MCF 10A (cell line): ENCODE results near the gene SLF2. TPM values are rescaled to one million over a fixed set of nuclear protein-coding genes. Genes with fewer than 3 reads are reported as not detected.

ENCODE experiments used
- BruUV-seq: library from RNA; stranded (reverse); fragments of 400-500 nt; replicated peaks from 2 replicates; lab custom pipeline; 2021; lab: Mats Ljungman, UMichigan
- CTCF ChIA-PET: fragments of 300-600 bp; sonication (Branson Sonifier 250); formaldehyde crosslinking; extraction: SDS; loops from one replicate; lab custom pipeline; 2021; ENCODE audit warnings: antibody characterized with exemption, inconsistent platforms; lab: Yijun Ruan, JAX
- POLR2A ChIA-PET: fragments of 300-600, 350-650 bp; sonication (Branson Sonifier 250); formaldehyde crosslinking; extraction: SDS; loops from one replicate; lab custom pipeline; 2020; ENCODE audit warnings: antibody characterized with exemption, inconsistent platforms; lab: Yijun Ruan, JAX
- DNase-seq: peaks from one replicate; pipeline ENCODE4 v3.0.0-alpha.2; 2018; ENCODE audit not compliant: unreplicated experiment
- H3K27ac Mint-ChIP-seq: one replicate; pipeline ENCODE4 v1.8.0; 2022; ENCODE audit warnings: mild to moderate bottlenecking, low read depth, mixed read lengths; ENCODE audit not compliant: unreplicated experiment
- H3K27me3 Mint-ChIP-seq: one replicate; pipeline ENCODE4 v1.8.0; 2022; ENCODE audit warnings: mixed read lengths; ENCODE audit not compliant: insufficient read depth, unreplicated experiment
- H3K36me3 Mint-ChIP-seq: one replicate; pipeline ENCODE4 v1.8.0; 2022; ENCODE audit warnings: mild to moderate bottlenecking, moderate library complexity, mixed read lengths; ENCODE audit not compliant: insufficient read depth, unreplicated experiment
- H3K4me1 Mint-ChIP-seq: one replicate; pipeline ENCODE4 v1.8.0; 2022; ENCODE audit warnings: mixed read lengths; ENCODE audit not compliant: insufficient read depth, unreplicated experiment
- H3K4me3 Mint-ChIP-seq: one replicate; pipeline ENCODE4 v1.8.0; 2022; ENCODE audit warnings: mild to moderate bottlenecking, moderate library complexity, mixed read lengths; ENCODE audit not compliant: unreplicated experiment
- H3K9me3 Mint-ChIP-seq: one replicate; pipeline ENCODE4 v1.8.0; 2022; ENCODE audit warnings: mixed read lengths; ENCODE audit not compliant: unreplicated experiment
- intact Hi-C: fragments of 100-400 bp; cut with micrococcal nuclease; formaldehyde crosslinking; loops from 2 replicates; pipeline ENCODE4 v1.14.1; 2022
- microRNA-seq: library from miRNA; unstranded; fragments of <30 nt; microRNA quantifications from one replicate; pipeline ENCODE4 v1.2.0, GENCODE V29; 2022
- total RNA-seq: library from RNA; stranded (reverse); gene quantifications from 2 replicates; pipeline ENCODE4 v1.2.3, GENCODE V29; 2022
- TF ChIP-seq, protein P1 (sequence below): fragments of 200-600 bp; IDR thresholded peaks from one replicate; pipeline ENCODE4 v1.8.0; 2022; ENCODE audit warnings: antibody characterized with exemption, mild to moderate bottlenecking; ENCODE audit not compliant: unreplicated experiment

SLF2 gene
- total RNA-seq, 1 experiment from 2014 or later: 27.0 TPM

DNA sequence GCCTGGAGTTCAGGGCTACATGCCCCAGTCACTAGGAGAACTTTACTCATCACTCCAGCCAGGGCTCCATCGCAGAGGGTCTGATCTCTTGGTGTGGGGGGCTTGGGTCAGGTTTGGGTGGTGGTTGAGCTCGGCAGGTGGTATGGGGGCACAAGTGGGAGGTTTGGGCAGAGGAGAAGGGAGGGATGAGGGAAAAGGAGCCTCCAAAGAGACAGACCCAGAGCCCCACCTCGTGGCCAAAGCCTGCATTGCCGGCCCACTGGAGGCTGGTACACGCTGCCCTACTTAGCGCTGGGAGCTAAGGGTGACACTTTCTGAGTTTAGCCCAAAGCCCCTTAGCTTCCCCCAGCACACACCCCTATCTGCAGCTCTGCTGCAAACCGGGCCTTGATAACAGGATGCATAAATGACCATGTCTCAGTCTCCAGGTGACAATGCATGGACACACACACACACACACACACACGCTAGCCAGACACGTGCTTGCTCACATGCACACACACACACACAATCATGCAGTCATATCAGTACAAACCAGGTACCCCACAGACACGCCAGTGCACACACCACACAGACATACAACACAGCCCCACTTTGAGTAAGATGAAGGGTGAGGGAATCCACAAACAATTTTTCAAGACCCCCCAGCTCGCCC, 101.6 kb downstream of the SLF2 start:
- intact Hi-C loops: no loop called here
- DNase-seq: peak; percentile 77
- Mint-ChIP-seq H3K4me1 (peaks cover 30% of the 10 kb centered on the region), H3K4me3 (no peak overlapping the region), H3K36me3 (no peaks in the 10 kb centered on the region), H3K27me3 (no peaks in the 10 kb centered on the region), H3K27ac (no peak overlapping the region), H3K9me3 (no peaks in the 10 kb centered on the region)
- BruUV-seq: no TSS peak
- TF ChIP-seq, protein P1, sequence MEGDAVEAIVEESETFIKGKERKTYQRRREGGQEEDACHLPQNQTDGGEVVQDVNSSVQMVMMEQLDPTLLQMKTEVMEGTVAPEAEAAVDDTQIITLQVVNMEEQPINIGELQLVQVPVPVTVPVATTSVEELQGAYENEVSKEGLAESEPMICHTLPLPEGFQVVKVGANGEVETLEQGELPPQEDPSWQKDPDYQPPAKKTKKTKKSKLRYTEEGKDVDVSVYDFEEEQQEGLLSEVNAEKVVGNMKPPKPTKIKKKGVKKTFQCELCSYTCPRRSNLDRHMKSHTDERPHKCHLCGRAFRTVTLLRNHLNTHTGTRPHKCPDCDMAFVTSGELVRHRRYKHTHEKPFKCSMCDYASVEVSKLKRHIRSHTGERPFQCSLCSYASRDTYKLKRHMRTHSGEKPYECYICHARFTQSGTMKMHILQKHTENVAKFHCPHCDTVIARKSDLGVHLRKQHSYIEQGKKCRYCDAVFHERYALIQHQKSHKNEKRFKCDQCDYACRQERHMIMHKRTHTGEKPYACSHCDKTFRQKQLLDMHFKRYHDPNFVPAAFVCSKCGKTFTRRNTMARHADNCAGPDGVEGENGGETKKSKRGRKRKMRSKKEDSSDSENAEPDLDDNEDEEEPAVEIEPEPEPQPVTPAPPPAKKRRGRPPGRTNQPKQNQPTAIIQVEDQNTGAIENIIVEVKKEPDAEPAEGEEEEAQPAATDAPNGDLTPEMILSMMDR: peak; percentile 95
- CTCF ChIA-PET: interaction anchor here (0.5 to 7.0 kb wide), 26 partner anchors 11 to 1089 kb away, joined by 3 to 199 read pairs (median 6); partner anchors contain the start of genes LZTS2, PDZD7 and SFXN3
- POLR2A ChIA-PET: interaction anchor here (0.5 to 2.1 kb wide), 5 partner anchors 8 to 117 kb away, joined by 3 to 26 read pairs (median 3); partner anchors contain the start of genes LZTS2, PDZD7 and SFXN3

Small RNA genes within 50 kb of the gene (microRNA-seq; reads per million reads assigned to microRNA genes)
- gene MIR608: not detected

Other genes starting within 250 kb of the SLF2 start
- gene PAX2, start 167.4 kb upstream of the SLF2 start, total RNA-seq: not detected in 2 replicates
- gene SEMA4G, start 56.5 kb downstream of the SLF2 start, total RNA-seq: 0.32 TPM in 1 of 2 replicates, not detected in the other
- 63.4 and 64.8 TPM in 2 replicates for gene MRPL43, start 74.5 kb downstream of the SLF2 start, total RNA-seq
- 19.1 and 27.9 TPM in 2 replicates for gene TWNK, start 74.6 kb downstream of the SLF2 start, total RNA-seq
- gene LZTS2, start 86.8 kb downstream of the SLF2 start, total RNA-seq: 15.2 and 18.6 TPM in 2 replicates
- gene PDZD7, start 118.2 kb downstream of the SLF2 start, total RNA-seq: 0.27 and 0.58 TPM in 2 replicates
- gene SFXN3, start 118.3 kb downstream of the SLF2 start, total RNA-seq: 39.4 and 55.2 TPM in 2 replicates
- 2.4 and 6.7 TPM in 2 replicates for gene KAZALD1, start 149.0 kb downstream of the SLF2 start, total RNA-seq
- gene TLX1, start 218.3 kb downstream of the SLF2 start, total RNA-seq: not detected in 2 replicates